CD14-positive monocyte (primary cell): Measurements from ENCODE around the gene TTC28. TPM values are rescaled to one million over a fixed set of nuclear protein-coding genes. Genes with fewer than 3 reads are reported as not detected.
"Not testable (repeated sequence)": the region's sequence is repeated elsewhere in the genome, so short reads cannot be mapped to it uniquely, and the experiment has no call there.

ENCODE experiments used
- DNase-seq, 3 donors: peaks; one replicate each; pipeline ENCODE4 v3.0.0-alpha.2; 2011 to 2022
- H2AFZ ChIP-seq: 2 replicates; pipeline ENCODE4 v1.6.0; 2012; ENCODE audit warnings: mild to moderate bottlenecking, low read depth, low read length, inconsistent platforms; ENCODE audit not compliant: insufficient read depth, poor library complexity, severe bottlenecking
- H3K27ac ChIP-seq, 2 donors: 1 replicate in 1 of 2; 2 replicates in 1 of 2; pipeline ENCODE4 v1.5.1; 2012 to 2013; ENCODE audit warnings: low read length in 2 of 2, control low read depth in 1 of 2, inconsistent platforms in 1 of 2, low read depth in 1 of 2, mild to moderate bottlenecking in 1 of 2
- H3K27me3 ChIP-seq, 2 donors: one replicate each; pipeline versions ENCODE4 v1.6.0 to v1.6.1; 2011 to 2013; ENCODE audit warnings: low read length in 2 of 2; ENCODE audit not compliant: control insufficient read depth in 2 of 2, insufficient read depth in 2 of 2
- H3K36me3 ChIP-seq, 2 donors: replicated peaks in 1 of 2; 1 replicate in 1 of 2; 2 replicates in 1 of 2; pipeline versions ENCODE4 v1.5.1 to v1.6.1; 2012 to 2013; ENCODE audit warnings: low read length in 2 of 2, control low read depth in 1 of 2, inconsistent platforms in 1 of 2, mild to moderate bottlenecking in 1 of 2; ENCODE audit not compliant: insufficient read depth in 2 of 2, control insufficient read depth in 1 of 2
- H3K4me1 ChIP-seq, 2 donors: 1 replicate in 1 of 2; 2 replicates in 1 of 2; pipeline versions ENCODE4 v1.5.1 to v1.6.1; 2012 to 2013; ENCODE audit warnings: low read length in 2 of 2, control low read depth in 1 of 2, inconsistent platforms in 1 of 2, mild to moderate bottlenecking in 1 of 2, moderate library complexity in 1 of 2; ENCODE audit not compliant: insufficient read depth in 2 of 2, control insufficient read depth in 1 of 2
- H3K4me2 ChIP-seq: replicated peaks from 2 replicates; pipeline ENCODE3; 2012; ENCODE audit warnings: low read length, moderate library complexity, mild to moderate bottlenecking; ENCODE audit not compliant: poor library complexity, severe bottlenecking; ENCODE audit errors: extremely low read depth
- H3K4me3 ChIP-seq, 3 experiments: fragments of 200-600 bp in 1 of 3; sonication (generic) in 1 of 3; replicated peaks in 1 of 3; 1 replicate in 2 of 3; 2 replicates in 1 of 3; pipeline ENCODE4 v1.5.1; 2011 to 2013; ENCODE audit warnings: low read length in 3 of 3, mild to moderate bottlenecking in 3 of 3, control low read depth in 2 of 3, low read depth in 2 of 3, inconsistent platforms in 1 of 3, moderate library complexity in 1 of 3
- H3K79me2 ChIP-seq: 2 replicates; pipeline ENCODE4 v1.6.0; 2012; ENCODE audit warnings: mild to moderate bottlenecking, control low read depth, inconsistent platforms, low read length, moderate library complexity; ENCODE audit not compliant: insufficient read depth
- H3K9ac ChIP-seq: 2 replicates; pipeline ENCODE4 v1.6.0; 2017; ENCODE audit warnings: low read length, mild to moderate bottlenecking; ENCODE audit not compliant: insufficient read depth, poor library complexity, severe bottlenecking
- H3K9me3 ChIP-seq, 2 donors: replicated peaks in 1 of 2; 1 replicate in 1 of 2; 2 replicates in 1 of 2; pipeline versions ENCODE4 v1.5.1 to v1.6.1; 2012 to 2013; ENCODE audit warnings: low read length in 2 of 2, control low read depth in 1 of 2; ENCODE audit not compliant: control insufficient read depth in 1 of 2, insufficient read depth in 1 of 2
- H4K20me1 ChIP-seq: 2 replicates; pipeline ENCODE4 v1.6.0; 2012; ENCODE audit warnings: mild to moderate bottlenecking, low read length, control low read depth, moderate library complexity; ENCODE audit not compliant: insufficient read depth
- H3K27ac Mint-ChIP-seq, 7 donors: one replicate each; pipeline ENCODE4 v1.8.0; 2020; ENCODE audit warnings: mild to moderate bottlenecking in 7 of 7, mixed read lengths in 7 of 7, moderate library complexity in 6 of 7, inconsistent platforms in 2 of 7
- H3K27me3 Mint-ChIP-seq, 3 donors: one replicate each; pipeline ENCODE4 v1.8.0; 2021 to 2022; ENCODE audit warnings: low read depth in 3 of 3, mild to moderate bottlenecking in 3 of 3, mixed read lengths in 3 of 3, moderate library complexity in 3 of 3, inconsistent platforms in 1 of 3
- H3K36me3 Mint-ChIP-seq, 2 donors: one replicate each; pipeline ENCODE4 v1.8.0; 2020; ENCODE audit warnings: mixed read lengths in 2 of 2, inconsistent platforms in 1 of 2, mild to moderate bottlenecking in 1 of 2
- H3K4me1 Mint-ChIP-seq: one replicate; pipeline ENCODE4 v1.8.0; 2020; ENCODE audit warnings: mild to moderate bottlenecking, mixed read lengths
- H3K4me3 Mint-ChIP-seq, 2 donors: one replicate each; pipeline ENCODE4 v1.8.0; 2020; ENCODE audit warnings: mild to moderate bottlenecking in 2 of 2, mixed read lengths in 2 of 2, moderate library complexity in 1 of 2
- H3K9me3 Mint-ChIP-seq, 7 donors: one replicate each; pipeline ENCODE4 v1.8.0; 2020 to 2022; ENCODE audit warnings: mixed read lengths in 7 of 7, mild to moderate bottlenecking in 6 of 7, moderate library complexity in 6 of 7, inconsistent platforms in 2 of 7
- CTCF ChIP-seq: fragments of 200-600 bp; IDR thresholded peaks from one replicate; pipeline ENCODE4 v1.8.0; 2022; ENCODE audit warnings: antibody characterized with exemption, mild to moderate bottlenecking
- WGBS: methylation state at CpG from one replicate; pipeline ENCODE4 v1.1.5; 2013; ENCODE audit warnings: missing lambda C conversion rate; ENCODE audit not compliant: insufficient coverage; 5-methylcytosine and 5-hydroxymethylcytosine counted together
- intact Hi-C, 2 donors: fragments of 100-400 bp; cut with micrococcal nuclease; formaldehyde crosslinking; loops; one replicate each; pipeline versions ENCODE4 v1.15.0 to v1.15.1; 2023
- polyA plus RNA-seq, 3 donors: library from polyadenylated mRNA; depleted of rRNA in 1 of 3; unstranded in 2 of 3; stranded (reverse) in 1 of 3; fragments of 300-500 nt in 2 of 3; fragments of >200 nt in 1 of 3; fragmentation: Illumina TruSeq in 2 of 3; gene quantifications; 1 replicate in 2 of 3; 2 replicates in 1 of 3; pipeline ENCODE4 v1.2.3, GENCODE V29; 2012 to 2021

The TTC28 gene
- polyA plus RNA-seq, 3 donors: 0.24 to 0.61 TPM; not detected in 1

- H3K9ac ChIP-seq: no peak overlapping the region
- H3K27me3 ChIP-seq: no peaks in the 10 kb centered on the region
- no peaks in the 10 kb centered on the region for H4K20me1 ChIP-seq
- intact Hi-C loops: no loop called here
- H3K4me2 ChIP-seq: no peak overlapping the region
- H3K4me3 ChIP-seq: no peak overlapping the region
- Mint-ChIP-seq H3K36me3 (no peaks in the 10 kb centered on the region), H3K4me1 (no peaks in the 10 kb centered on the region), H3K27me3 (no peaks in the 10 kb centered on the region), H3K9me3 (no peaks in the 10 kb centered on the region), H3K4me3 (no peak overlapping the region), H3K27ac (no peak overlapping the region)
- no peaks in the 10 kb centered on the region for H3K4me1 ChIP-seq
- H3K27ac ChIP-seq: no peak overlapping the region
- H3K9me3 ChIP-seq: no peaks in the 10 kb centered on the region
- no peaks in the 10 kb centered on the region for H3K79me2 ChIP-seq
- no peak for DNase-seq
- no peak for TF ChIP-seq CTCF
- H3K36me3 ChIP-seq: no peaks in the 10 kb centered on the region
- no peak overlapping the region for H2AFZ ChIP-seq
- WGBS: no CpG with 5 or more reads among the region's 1 CpG
These were observed 476.4 kb downstream of the TTC28 start for GRCh38 chr22:28203286-28203685.

- H3K4me1 ChIP-seq: no peaks in the 10 kb centered on the region
- Mint-ChIP-seq H3K36me3 (no peaks in the 10 kb centered on the region), H3K27me3 (no peaks in the 10 kb centered on the region), H3K4me3 (no peak overlapping the region), H3K9me3 (peaks cover 2 to 7% (median 3%) of the 10 kb centered on the region in 7 donors), H3K4me1 (no peaks in the 10 kb centered on the region), H3K27ac (no peak overlapping the region)
- H3K9me3 ChIP-seq: no peaks in the 10 kb centered on the region
- H3K4me2 ChIP-seq: no peak overlapping the region
- H4K20me1 ChIP-seq: no peaks in the 10 kb centered on the region
- TF ChIP-seq CTCF: no peak
- no peak overlapping the region for H2AFZ ChIP-seq
- DNase-seq: no peak
- H3K27me3 ChIP-seq: no peaks in the 10 kb centered on the region
- intact Hi-C loops: no loop called here
- no CpG with 5 or more reads among the region's 2 CpGs for WGBS
- H3K27ac ChIP-seq: no peak overlapping the region
- H3K4me3 ChIP-seq: no peak overlapping the region
- H3K36me3 ChIP-seq: no peaks in the 10 kb centered on the region
- H3K9ac ChIP-seq: no peak overlapping the region
- no peaks in the 10 kb centered on the region for H3K79me2 ChIP-seq
These were observed 480.9 kb downstream of the TTC28 start for GRCh38 chr22:28198692-28199091.

- H2AFZ ChIP-seq, H3K4me2 ChIP-seq, intact Hi-C loops, H3K79me2 ChIP-seq, H3K4me1 ChIP-seq, H3K36me3 Mint-ChIP-seq, H4K20me1 ChIP-seq, H3K4me3 ChIP-seq, H3K27ac Mint-ChIP-seq, H3K4me3 Mint-ChIP-seq, H3K27me3 Mint-ChIP-seq, H3K27me3 ChIP-seq, H3K9ac ChIP-seq, H3K36me3 ChIP-seq, H3K27ac ChIP-seq, H3K9me3 ChIP-seq, H3K4me1 Mint-ChIP-seq, DNase-seq: not testable (repeated sequence)
- H3K9me3 Mint-ChIP-seq: peaks cover 2 to 15% (median 6%) of the 10 kb centered on the region in 7 donors
- WGBS: 98% methylated on average over 6 of the region's 8 CpGs
These were observed 488.1 kb downstream of the TTC28 start for GRCh38 chr22:28191571-28191970.
